Fibroblast of lung (primary cell): Measurements from ENCODE around the gene FHOD3. TPM values are rescaled to one million over a fixed set of nuclear protein-coding genes. Genes with fewer than 3 reads are reported as not detected.

Source experiments
- DNase-seq, 2 donors: peaks; one replicate each; pipeline versions ENCODE4 v3.0.0 to v3.0.0-alpha.2; 2010; ENCODE audit warnings: low read depth in 2 of 2
- H2AFZ ChIP-seq: 2 replicates; pipeline ENCODE4 v1.5.1; 2012; ENCODE audit warnings: low read length, control low read depth, inconsistent platforms
- H3K27ac ChIP-seq: 2 replicates; pipeline ENCODE4 v1.5.1; 2011; ENCODE audit warnings: low read length, control low read depth; ENCODE audit not compliant: insufficient read depth
- H3K27me3 ChIP-seq: 2 replicates; pipeline ENCODE4 v1.5.1; 2011; ENCODE audit warnings: mild to moderate bottlenecking, low read length; ENCODE audit not compliant: control insufficient read depth, insufficient read depth
- H3K36me3 ChIP-seq: 2 replicates; pipeline ENCODE4 v1.5.1; 2011; ENCODE audit warnings: low read length; ENCODE audit not compliant: control insufficient read depth, insufficient read depth
- H3K4me1 ChIP-seq: 2 replicates; pipeline ENCODE4 v1.5.1; 2011; ENCODE audit warnings: low read length; ENCODE audit not compliant: control insufficient read depth, insufficient read depth; ENCODE audit errors: extremely low read depth
- H3K4me2 ChIP-seq: 2 replicates; pipeline ENCODE4 v1.5.1; 2011; ENCODE audit warnings: low read length, control low read depth; ENCODE audit not compliant: insufficient read depth; ENCODE audit errors: extremely low read depth
- H3K4me3 ChIP-seq, 4 experiments: fragments of 200-600 bp in 1 of 4; sonication (generic) in 1 of 4; replicated peaks in 1 of 4; 2 replicates each; pipeline ENCODE4 v1.5.1; 2011 to 2016; ENCODE audit warnings: low read length in 4 of 4, low read depth in 3 of 4, mild to moderate bottlenecking in 3 of 4, control low read depth in 2 of 4, inconsistent platforms in 1 of 4, mixed read lengths in 1 of 4; ENCODE audit not compliant: insufficient read depth in 1 of 4; ENCODE audit errors: control extremely low read depth in 1 of 4
- H3K79me2 ChIP-seq: 2 replicates; pipeline ENCODE4 v1.5.1; 2012; ENCODE audit warnings: mild to moderate bottlenecking, low read length, inconsistent platforms; ENCODE audit not compliant: control insufficient read depth, insufficient read depth
- H3K9ac ChIP-seq: 2 replicates; pipeline ENCODE4 v1.5.1; 2011; ENCODE audit warnings: mild to moderate bottlenecking, low read length, control low read depth; ENCODE audit not compliant: insufficient read depth
- H3K9me3 ChIP-seq: 2 replicates; pipeline ENCODE4 v1.5.1; 2012; ENCODE audit warnings: low read depth, low read length; ENCODE audit not compliant: control insufficient read depth, insufficient read depth
- H4K20me1 ChIP-seq: 2 replicates; pipeline ENCODE4 v1.5.1; 2011; ENCODE audit warnings: low read length; ENCODE audit not compliant: control insufficient read depth, insufficient read depth; ENCODE audit errors: extremely low read depth
- CTCF ChIP-seq, 2 donors: IDR thresholded peaks in 1 of 2; conservative IDR thresholded peaks in 1 of 2; 1 replicate in 1 of 2; 2 replicates in 1 of 2; pipeline ENCODE4 v1.5.1; 2011 to 2012; ENCODE audit warnings: low read length in 2 of 2, control low read depth in 1 of 2, inconsistent platforms in 1 of 2, low read depth in 1 of 2, mild to moderate bottlenecking in 1 of 2
- EZH2 ChIP-seq: IDR thresholded peaks from 2 replicates; pipeline ENCODE4 v1.5.1; 2012; ENCODE audit warnings: low read length, control low read depth, mild to moderate bottlenecking; ENCODE audit errors: missing control alignments
- polyA plus RNA-seq, 2 donors: library from polyadenylated mRNA; depleted of rRNA in 1 of 2; stranded (reverse) in 1 of 2; unstranded in 1 of 2; fragments of >200 nt; gene quantifications; 2 replicates each; pipeline ENCODE4 v1.2.1, GENCODE V29; 2011 to 2012; ENCODE audit warnings: missing spikeins in 1 of 2
- total RNA-seq: library from RNA; depleted of rRNA; stranded (reverse); fragments of >200 nt; gene quantifications from 2 replicates; pipeline ENCODE4 v1.2.1, GENCODE V29; 2014

FHOD3 gene
- total and polyA plus RNA-seq, 2 donors (not counting 1 experiment from before 2014, with no cell fraction given): 16.1 to 28.2 TPM

GRCh38 chr18:36650266-36650665, 352.8 kb downstream of the FHOD3 start:
- no peak overlapping the region for H2AFZ ChIP-seq
- no peak overlapping the region for H3K9ac ChIP-seq
- TF ChIP-seq CTCF (conservative IDR thresholded peaks at IDR 0.05 in 1 of 2, IDR thresholded peaks at IDR 0.05 in 1 of 2; ENCODE audit: low read depth in 1 of 2, low read length in 2 of 2): no peak
- no peak overlapping the region for H3K27ac ChIP-seq
- H3K27me3 ChIP-seq: no peaks in the 10 kb centered on the region
- no peaks in the 10 kb centered on the region for H3K9me3 ChIP-seq
- H3K36me3 ChIP-seq: no peaks in the 10 kb centered on the region
- H3K79me2 ChIP-seq: no peaks in the 10 kb centered on the region
- H3K4me2 ChIP-seq: no peak overlapping the region
- no peak overlapping the region for H3K4me3 ChIP-seq
- H3K4me1 ChIP-seq: no peaks in the 10 kb centered on the region
- no peak for DNase-seq
- H4K20me1 ChIP-seq: no peaks in the 10 kb centered on the region

- TF ChIP-seq EZH2: no peak
- TF ChIP-seq CTCF (conservative IDR thresholded peaks at IDR 0.05 in 1 of 2, IDR thresholded peaks at IDR 0.05 in 1 of 2; ENCODE audit: low read depth in 1 of 2, low read length in 2 of 2): no peak
- Histone ChIP-seq H3K27ac (no peak overlapping the region), H4K20me1 (no peaks in the 10 kb centered on the region), H3K9ac (no peak overlapping the region), H3K4me2 (no peak overlapping the region), H3K79me2 (no peaks in the 10 kb centered on the region), H3K4me1 (no peaks in the 10 kb centered on the region), H3K36me3 (no peaks in the 10 kb centered on the region), H3K4me3 (no peak overlapping the region), H3K27me3 (no peaks in the 10 kb centered on the region), H3K9me3 (no peaks in the 10 kb centered on the region), H2AFZ (no peak overlapping the region)
- DNase-seq: no peak
Observed at GRCh38 chr18:36650906-36651305, 353.4 kb downstream of the FHOD3 start.

GRCh38 chr18:36652503-36652902, 355.0 kb downstream of the FHOD3 start:
- no peak overlapping the region for H3K27ac ChIP-seq
- H3K4me1 ChIP-seq: no peaks in the 10 kb centered on the region
- no peak overlapping the region for H3K9ac ChIP-seq
- TF ChIP-seq CTCF (conservative IDR thresholded peaks at IDR 0.05 in 1 of 2, IDR thresholded peaks at IDR 0.05 in 1 of 2; ENCODE audit: low read depth in 1 of 2, low read length in 2 of 2): no peak
- no peak for TF ChIP-seq EZH2
- H4K20me1 ChIP-seq: no peaks in the 10 kb centered on the region
- H3K36me3 ChIP-seq: no peaks in the 10 kb centered on the region
- no peak overlapping the region for H3K4me2 ChIP-seq
- DNase-seq: no peak
- H3K27me3 ChIP-seq: no peaks in the 10 kb centered on the region
- H3K9me3 ChIP-seq: no peaks in the 10 kb centered on the region
- H3K4me3 ChIP-seq: no peak overlapping the region
- H2AFZ ChIP-seq: no peak overlapping the region
- H3K79me2 ChIP-seq: no peaks in the 10 kb centered on the region
